Stimulated activated CD8-positive, alpha-beta memory T cell treated with anti-CD3 and anti-CD28 coated beads, Interleukin-4, amount 100 ng/mL, for 24 hours (primary cell): Measurements from ENCODE around the gene DHCR7.

ENCODE experiments used
- DNase-seq: peaks from one replicate; pipeline ENCODE4 v3.0.0-alpha.2; 2020; ENCODE audit warnings: low read depth

Gene DHCR7

GRCh38 chr11:71410363-71410966 is 37.7 kb downstream of the DHCR7 start:
- no peak for DNase-seq

- DNase-seq: no peak
Observed at GRCh38 chr11:71408826-71409225, 39.4 kb downstream of the DHCR7 start.

GRCh38 chr11:71407356-71407755 is 40.8 kb downstream of the DHCR7 start:
- no peak for DNase-seq

GRCh38 chr11:71406681-71407080 is 41.5 kb downstream of the DHCR7 start:
- no peak for DNase-seq

- DNase-seq: no peak
Observed at GRCh38 chr11:71404209-71404608, 44.0 kb downstream of the DHCR7 start.

- no peak for DNase-seq
Observed at GRCh38 chr11:71402878-71403277, 45.3 kb downstream of the DHCR7 start.

GRCh38 chr11:71400216-71400615 is 48.0 kb downstream of the DHCR7 start:
- no peak for DNase-seq

- no peak for DNase-seq
Observed at GRCh38 chr11:71399341-71399740, 48.9 kb downstream of the DHCR7 start.

- DNase-seq: no peak
Observed at GRCh38 chr11:71397961-71398360, 50.2 kb downstream of the DHCR7 start.

- DNase-seq: no peak
Observed at GRCh38 chr11:71397331-71397860, 50.8 kb downstream of the DHCR7 start.

- DNase-seq: no peak
Observed at GRCh38 chr11:71396548-71397123, 51.6 kb downstream of the DHCR7 start.

GRCh38 chr11:71395774-71396173 is 52.4 kb downstream of the DHCR7 start:
- DNase-seq: no peak

- no peak for DNase-seq
Observed at GRCh38 chr11:71395263-71395560, 53.0 kb downstream of the DHCR7 start.

GRCh38 chr11:71393283-71393682 is 54.9 kb downstream of the DHCR7 start:
- no peak for DNase-seq

- DNase-seq: no peak
Observed at GRCh38 chr11:71391796-71392195, 56.4 kb downstream of the DHCR7 start.

GRCh38 chr11:71391352-71391751 is 56.8 kb downstream of the DHCR7 start:
- no peak for DNase-seq

GRCh38 chr11:71388637-71389235 is 59.5 kb downstream of the DHCR7 start:
- DNase-seq: no peak

- DNase-seq: no peak
Observed at GRCh38 chr11:71387784-71388636, 60.2 kb downstream of the DHCR7 start.

GRCh38 chr11:71387200-71387599 is 61.0 kb downstream of the DHCR7 start:
- DNase-seq: no peak

GRCh38 chr11:71386202-71386601 is 62.0 kb downstream of the DHCR7 start:
- no peak for DNase-seq

- DNase-seq: no peak
Observed at GRCh38 chr11:71385091-71385490, 63.1 kb downstream of the DHCR7 start.

GRCh38 chr11:71384561-71384960 is 63.6 kb downstream of the DHCR7 start:
- no peak for DNase-seq
